GM23338 (cell line): ENCODE data around the gene GYPE.
"Not testable (repeated sequence)": the region's sequence is repeated elsewhere in the genome, so short reads cannot be mapped to it uniquely, and the experiment has no call there.

Experiments used
- CREB1 ChIP-seq: fragments of 250-450 bp; sonication (Bioruptor Pico); IDR thresholded peaks from 2 replicates; pipeline ENCODE4 v1.5.0; 2020; ENCODE audit warnings: low read depth, mild to moderate bottlenecking, moderate library complexity
- ETS1 ChIP-seq: IDR thresholded peaks from 2 replicates; pipeline ENCODE4 v1.6.1; 2016; ENCODE audit warnings: antibody characterized with exemption
- EZH2 ChIP-seq: fragments of 200-600 bp; sonication (generic); IDR thresholded peaks from one replicate; pipeline ENCODE4 v1.8.0; 2017; ENCODE audit warnings: antibody characterized with exemption, mild to moderate bottlenecking, low read depth; ENCODE audit not compliant: unreplicated experiment
- EZH2phosphoT487 ChIP-seq: fragments of 200-600 bp; sonication (generic); IDR thresholded peaks from one replicate; pipeline ENCODE4 v1.8.1; 2018; ENCODE audit warnings: antibody characterized with exemption; ENCODE audit not compliant: unreplicated experiment
- JUNB ChIP-seq: IDR thresholded peaks from one replicate; pipeline ENCODE4 v1.6.1; 2016; ENCODE audit warnings: antibody characterized with exemption; ENCODE audit not compliant: unreplicated experiment
- NANOG ChIP-seq: IDR thresholded peaks from 2 replicates; pipeline ENCODE4 v1.6.1; 2016; ENCODE audit warnings: antibody characterized with exemption, borderline replicate concordance
- POLR2AphosphoS5 ChIP-seq: IDR thresholded peaks from 2 replicates; pipeline ENCODE4 v1.6.1; 2016; ENCODE audit warnings: antibody characterized with exemption, low read depth
- STAT1 ChIP-seq: IDR thresholded peaks from one replicate; pipeline ENCODE4 v1.6.1; 2016; ENCODE audit warnings: antibody characterized with exemption; ENCODE audit not compliant: unreplicated experiment
- ZNF114 ChIP-seq: fragments of 250-450 bp; sonication (Bioruptor Pico); IDR thresholded peaks from 2 replicates; pipeline ENCODE4 v1.5.0; 2020; ENCODE audit warnings: mild to moderate bottlenecking, moderate library complexity
- ZNF331 ChIP-seq: fragments of 250-450 bp; sonication (Bioruptor Pico); IDR thresholded peaks from 2 replicates; pipeline ENCODE4 v1.5.0; 2020; ENCODE audit warnings: low read depth, mild to moderate bottlenecking, moderate library complexity
- TF ChIP-seq, protein P1 (sequence below), 2 experiments: fragments of 200-600 bp in 1 of 2; sonication (generic) in 1 of 2; conservative IDR thresholded peaks; 2 replicates each; pipeline versions ENCODE4 v1.5.1 to v1.6.1; 2016 to 2017; ENCODE audit warnings: antibody characterized with exemption in 2 of 2, low read depth in 2 of 2, mild to moderate bottlenecking in 2 of 2, moderate library complexity in 1 of 2
- TF ChIP-seq, protein P2 (sequence below): IDR thresholded peaks from one replicate; pipeline ENCODE4 v1.6.1; 2018; ENCODE audit warnings: antibody characterized with exemption; ENCODE audit not compliant: unreplicated experiment

DNA sequence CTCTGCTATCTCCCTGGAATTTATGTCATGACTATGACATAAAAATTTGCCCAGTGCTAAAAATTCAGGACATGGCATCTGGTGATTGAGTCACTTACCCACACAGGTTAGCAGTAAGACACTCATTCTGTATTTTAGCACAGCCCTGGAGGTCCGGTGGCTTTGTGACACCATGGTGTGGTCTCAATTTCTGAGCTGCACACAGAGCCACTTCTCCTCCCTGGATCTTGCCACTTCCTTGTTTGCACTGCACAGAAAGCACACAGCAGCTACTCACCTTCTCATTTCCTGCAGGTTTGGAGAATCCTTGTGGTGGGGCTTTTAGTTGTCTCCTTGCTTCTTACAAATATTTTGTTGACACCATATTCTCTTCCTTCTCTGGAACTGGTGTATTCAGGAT is 44.8 kb upstream of the GYPE start:
- TF ChIP-seq EZH2; POLR2AphosphoS5; ZNF331; CREB1 (CRISPR knock-in tag); EZH2phosphoT487; ZNF114 (CRISPR knock-in tag); ETS1; JUNB; NANOG; STAT1: not testable (repeated sequence)
- TF ChIP-seq, protein P1, sequence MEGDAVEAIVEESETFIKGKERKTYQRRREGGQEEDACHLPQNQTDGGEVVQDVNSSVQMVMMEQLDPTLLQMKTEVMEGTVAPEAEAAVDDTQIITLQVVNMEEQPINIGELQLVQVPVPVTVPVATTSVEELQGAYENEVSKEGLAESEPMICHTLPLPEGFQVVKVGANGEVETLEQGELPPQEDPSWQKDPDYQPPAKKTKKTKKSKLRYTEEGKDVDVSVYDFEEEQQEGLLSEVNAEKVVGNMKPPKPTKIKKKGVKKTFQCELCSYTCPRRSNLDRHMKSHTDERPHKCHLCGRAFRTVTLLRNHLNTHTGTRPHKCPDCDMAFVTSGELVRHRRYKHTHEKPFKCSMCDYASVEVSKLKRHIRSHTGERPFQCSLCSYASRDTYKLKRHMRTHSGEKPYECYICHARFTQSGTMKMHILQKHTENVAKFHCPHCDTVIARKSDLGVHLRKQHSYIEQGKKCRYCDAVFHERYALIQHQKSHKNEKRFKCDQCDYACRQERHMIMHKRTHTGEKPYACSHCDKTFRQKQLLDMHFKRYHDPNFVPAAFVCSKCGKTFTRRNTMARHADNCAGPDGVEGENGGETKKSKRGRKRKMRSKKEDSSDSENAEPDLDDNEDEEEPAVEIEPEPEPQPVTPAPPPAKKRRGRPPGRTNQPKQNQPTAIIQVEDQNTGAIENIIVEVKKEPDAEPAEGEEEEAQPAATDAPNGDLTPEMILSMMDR (conservative IDR thresholded peaks at IDR 0.05; ENCODE audit: low read depth in 2 of 2), result not testable (repeated sequence)
- TF ChIP-seq, protein P2, sequence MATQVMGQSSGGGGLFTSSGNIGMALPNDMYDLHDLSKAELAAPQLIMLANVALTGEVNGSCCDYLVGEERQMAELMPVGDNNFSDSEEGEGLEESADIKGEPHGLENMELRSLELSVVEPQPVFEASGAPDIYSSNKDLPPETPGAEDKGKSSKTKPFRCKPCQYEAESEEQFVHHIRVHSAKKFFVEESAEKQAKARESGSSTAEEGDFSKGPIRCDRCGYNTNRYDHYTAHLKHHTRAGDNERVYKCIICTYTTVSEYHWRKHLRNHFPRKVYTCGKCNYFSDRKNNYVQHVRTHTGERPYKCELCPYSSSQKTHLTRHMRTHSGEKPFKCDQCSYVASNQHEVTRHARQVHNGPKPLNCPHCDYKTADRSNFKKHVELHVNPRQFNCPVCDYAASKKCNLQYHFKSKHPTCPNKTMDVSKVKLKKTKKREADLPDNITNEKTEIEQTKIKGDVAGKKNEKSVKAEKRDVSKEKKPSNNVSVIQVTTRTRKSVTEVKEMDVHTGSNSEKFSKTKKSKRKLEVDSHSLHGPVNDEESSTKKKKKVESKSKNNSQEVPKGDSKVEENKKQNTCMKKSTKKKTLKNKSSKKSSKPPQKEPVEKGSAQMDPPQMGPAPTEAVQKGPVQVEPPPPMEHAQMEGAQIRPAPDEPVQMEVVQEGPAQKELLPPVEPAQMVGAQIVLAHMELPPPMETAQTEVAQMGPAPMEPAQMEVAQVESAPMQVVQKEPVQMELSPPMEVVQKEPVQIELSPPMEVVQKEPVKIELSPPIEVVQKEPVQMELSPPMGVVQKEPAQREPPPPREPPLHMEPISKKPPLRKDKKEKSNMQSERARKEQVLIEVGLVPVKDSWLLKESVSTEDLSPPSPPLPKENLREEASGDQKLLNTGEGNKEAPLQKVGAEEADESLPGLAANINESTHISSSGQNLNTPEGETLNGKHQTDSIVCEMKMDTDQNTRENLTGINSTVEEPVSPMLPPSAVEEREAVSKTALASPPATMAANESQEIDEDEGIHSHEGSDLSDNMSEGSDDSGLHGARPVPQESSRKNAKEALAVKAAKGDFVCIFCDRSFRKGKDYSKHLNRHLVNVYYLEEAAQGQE, result not testable (repeated sequence)
